HL-60/S4 treated with phorbol 12-myristate 13-acetate at 8.2 ng/mL for 4 days and 3 days (cell line): ENCODE results near the gene SYNPO2.
"Not testable (repeated sequence)": the region's sequence is repeated elsewhere in the genome, so short reads cannot be mapped to it uniquely, and the experiment has no call there.

ENCODE experiments used
- in situ Hi-C: fragments of 300-500 bp; cut with MboI; formaldehyde crosslinking; loops from 2 replicates; pipeline ENCODE4 v1.15.0; 2022; ENCODE audit warnings: low sequenced_read_pairs

The SYNPO2 gene

DNA sequence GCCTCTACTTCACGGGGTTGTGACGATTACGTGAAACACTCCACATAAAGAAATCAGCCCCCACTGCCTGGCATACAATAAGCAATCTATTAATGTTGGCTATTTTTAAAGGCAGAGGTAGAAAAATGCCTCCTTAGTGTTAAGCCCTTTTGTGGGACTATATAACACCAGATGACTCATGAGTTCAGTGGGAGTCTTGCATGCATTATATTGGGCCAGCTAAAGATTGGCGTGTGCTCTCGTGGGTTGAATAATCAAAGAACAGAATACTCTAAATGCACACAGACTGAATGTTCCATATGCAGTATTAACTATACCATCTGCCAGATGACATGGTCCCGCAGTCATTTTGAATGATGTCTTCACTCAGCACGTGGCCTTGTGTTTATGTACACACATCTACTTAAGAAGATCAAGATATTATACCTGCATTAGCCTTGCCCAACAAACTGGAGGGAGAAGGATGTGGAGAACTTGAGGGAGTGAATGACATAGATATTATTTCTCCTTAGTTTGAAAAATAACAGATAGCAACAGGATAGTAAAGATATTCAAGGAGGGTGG, 162.0 kb downstream of the SYNPO2 start:
- in situ Hi-C loops = no loop called here

DNA sequence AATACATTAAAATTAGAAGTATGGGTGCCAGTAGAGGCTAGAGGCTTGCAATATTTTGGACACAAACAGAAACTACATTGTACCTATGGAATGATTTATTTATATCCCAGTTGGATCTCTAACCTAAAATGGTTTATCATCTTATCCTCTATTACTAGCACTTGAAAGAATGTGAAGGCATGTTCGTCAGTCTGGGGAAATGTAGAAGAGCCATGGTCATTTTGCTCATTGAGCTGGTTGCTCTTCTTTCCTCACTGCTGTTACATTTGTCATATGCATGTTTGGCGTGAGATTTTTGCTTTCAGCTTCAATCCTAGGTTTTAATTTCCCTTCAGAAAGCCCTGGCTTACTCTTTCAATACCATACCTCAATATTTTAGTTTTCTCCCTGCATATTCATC, 164.6 kb downstream of the SYNPO2 start:
- in situ Hi-C loops = no loop called here

DNA sequence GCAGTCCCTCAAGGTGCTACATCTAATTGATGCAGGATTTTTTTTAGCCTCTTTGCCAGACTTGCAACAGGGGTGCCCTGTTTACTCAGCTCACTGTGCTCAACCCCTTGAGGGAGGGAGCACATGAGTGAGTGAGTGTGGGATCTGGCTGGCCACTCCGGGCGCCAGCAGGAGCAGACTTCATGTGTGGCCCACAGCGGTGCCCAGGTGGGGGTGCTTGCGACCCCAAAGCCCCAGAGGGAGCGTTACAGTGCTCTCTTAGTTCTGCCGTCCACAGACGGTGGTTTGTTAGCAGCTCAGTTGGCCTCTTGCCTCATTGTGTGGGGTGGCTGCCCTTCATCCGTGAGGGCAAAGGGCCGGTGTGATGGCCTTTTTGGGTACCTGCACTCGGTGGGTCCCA, 165.3 kb downstream of the SYNPO2 start:
- in situ Hi-C loops = no loop called here

DNA sequence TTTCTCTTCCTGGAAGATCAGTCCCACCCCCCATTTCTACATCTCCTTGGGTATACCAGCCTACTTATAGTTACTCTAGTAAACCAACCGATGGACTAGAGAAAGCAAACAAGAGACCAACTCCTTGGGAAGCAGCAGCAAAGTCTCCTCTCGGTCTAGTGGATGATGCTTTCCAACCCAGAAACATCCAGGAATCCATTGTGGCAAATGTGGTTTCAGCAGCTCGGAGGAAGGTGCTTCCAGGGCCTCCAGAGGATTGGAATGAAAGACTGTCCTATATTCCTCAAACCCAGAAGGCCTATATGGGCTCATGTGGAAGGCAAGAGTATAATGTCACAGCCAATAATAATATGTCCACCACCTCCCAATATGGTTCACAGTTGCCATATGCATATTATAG, 168.8 kb downstream of the SYNPO2 start:
- in situ Hi-C loops = no loop called here

DNA sequence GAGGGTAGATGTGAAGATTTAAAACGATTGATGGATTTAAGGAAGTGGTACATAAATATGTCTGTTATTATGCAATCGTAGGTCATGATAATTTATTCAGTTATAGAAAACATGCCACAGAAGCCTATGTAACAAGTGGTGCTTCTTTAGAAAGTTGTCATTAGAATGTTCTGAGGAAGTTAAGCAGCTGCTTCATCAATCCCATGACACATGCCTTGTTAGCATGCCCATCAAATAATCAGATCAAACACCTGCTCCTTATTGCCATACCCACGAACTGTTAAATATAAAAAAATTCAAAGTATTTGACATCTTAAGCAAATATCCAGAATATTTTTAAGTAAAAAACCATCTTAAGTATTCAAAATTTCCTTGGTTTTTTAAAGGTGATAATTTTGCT, 170.6 kb downstream of the SYNPO2 start:
- in situ Hi-C loops = no loop called here

DNA sequence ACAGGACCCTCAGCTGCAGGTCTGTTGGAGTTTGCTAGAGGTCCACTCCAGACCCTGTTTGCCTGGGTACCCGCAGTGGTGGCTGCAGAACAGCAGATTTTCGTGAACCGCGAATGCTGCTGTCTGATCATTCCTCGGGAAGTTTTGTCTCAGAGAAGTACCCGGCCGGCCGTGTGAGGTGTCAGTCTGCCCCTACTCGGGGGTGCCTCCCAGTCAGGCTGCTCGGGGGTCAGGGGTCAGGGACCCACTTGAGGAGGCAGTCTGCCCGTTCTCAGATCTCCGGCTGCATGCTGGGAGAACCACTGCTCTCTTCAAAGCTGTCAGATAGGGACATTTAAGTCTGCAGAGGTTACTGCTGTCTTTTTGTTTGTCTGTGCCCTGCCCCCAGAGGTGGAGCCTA, 178.5 kb downstream of the SYNPO2 start:
- in situ Hi-C loops = not testable (repeated sequence)

DNA sequence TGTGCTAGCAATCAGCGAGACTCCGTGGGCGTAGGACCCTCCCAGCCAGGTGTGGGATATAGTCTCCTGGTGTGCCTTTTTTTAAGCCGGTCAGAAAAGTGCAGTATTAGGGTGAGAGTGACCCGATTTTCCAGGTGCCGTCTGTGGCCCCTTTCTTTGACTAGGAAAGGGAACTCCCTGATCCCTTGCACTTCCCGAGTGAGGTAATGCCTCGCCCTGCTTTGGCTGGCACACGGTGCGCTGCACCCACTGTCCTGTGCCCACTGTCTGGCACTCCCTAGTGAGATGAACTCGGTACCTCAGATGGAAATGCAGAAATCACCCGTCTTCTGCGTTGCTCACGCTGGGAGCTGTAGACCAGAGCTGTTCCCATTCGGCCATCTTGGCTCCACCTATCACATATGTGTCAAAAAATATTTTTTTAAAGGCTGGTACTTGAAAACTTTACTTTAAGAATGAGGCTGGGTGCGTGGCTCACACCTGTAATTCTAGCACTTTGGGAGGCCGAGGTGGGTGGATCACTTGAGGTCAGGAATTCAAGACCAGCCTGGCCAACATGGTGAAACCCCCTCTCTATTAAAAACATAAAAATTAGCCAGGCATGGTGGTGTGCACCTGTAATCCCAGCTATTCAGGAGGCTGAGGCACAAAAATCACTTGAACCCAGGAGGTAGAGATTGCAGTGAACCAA, 179.2 kb downstream of the SYNPO2 start:
- in situ Hi-C loops = not testable (repeated sequence)

DNA sequence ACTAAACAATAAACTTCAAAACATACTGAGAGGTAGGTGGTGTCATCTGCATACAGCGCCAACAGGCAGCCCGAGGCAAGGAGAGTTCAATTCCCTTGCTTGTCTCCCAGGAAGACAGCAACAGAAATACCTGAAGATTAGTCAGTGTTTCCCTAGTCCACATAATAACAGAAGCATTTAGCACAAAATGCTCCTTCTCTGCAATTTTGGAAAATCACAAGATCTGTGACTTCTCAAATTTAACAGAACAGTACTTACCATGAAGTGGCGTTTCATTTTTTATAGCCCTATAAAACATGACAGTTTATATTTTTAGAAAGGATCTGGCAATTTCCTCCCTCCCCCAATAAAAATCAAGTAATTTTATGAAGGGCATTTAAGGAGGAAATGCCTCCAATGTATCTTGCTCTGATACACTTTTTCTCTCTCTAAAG, 179.9 kb downstream of the SYNPO2 start:
- in situ Hi-C loops = no loop called here

DNA sequence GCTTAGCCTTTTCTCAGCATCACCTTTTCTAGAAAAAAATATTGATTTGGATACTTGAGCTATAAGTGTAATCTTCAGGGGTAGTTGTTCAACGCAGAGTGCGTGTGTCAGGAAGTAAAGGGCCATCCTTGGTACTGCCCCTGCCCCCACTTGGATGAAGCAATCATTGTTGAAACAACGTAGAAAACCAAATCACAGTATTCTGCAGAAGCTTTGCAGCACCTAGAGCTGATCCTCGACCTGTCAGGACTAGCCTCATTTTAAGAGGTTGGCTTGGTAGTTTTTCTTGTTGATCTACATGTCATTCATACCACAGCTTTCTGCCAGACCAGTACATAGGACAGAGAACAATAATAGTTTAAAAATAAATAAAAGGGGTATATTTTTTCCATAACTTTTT, 181.6 kb downstream of the SYNPO2 start:
- in situ Hi-C loops = no loop called here

DNA sequence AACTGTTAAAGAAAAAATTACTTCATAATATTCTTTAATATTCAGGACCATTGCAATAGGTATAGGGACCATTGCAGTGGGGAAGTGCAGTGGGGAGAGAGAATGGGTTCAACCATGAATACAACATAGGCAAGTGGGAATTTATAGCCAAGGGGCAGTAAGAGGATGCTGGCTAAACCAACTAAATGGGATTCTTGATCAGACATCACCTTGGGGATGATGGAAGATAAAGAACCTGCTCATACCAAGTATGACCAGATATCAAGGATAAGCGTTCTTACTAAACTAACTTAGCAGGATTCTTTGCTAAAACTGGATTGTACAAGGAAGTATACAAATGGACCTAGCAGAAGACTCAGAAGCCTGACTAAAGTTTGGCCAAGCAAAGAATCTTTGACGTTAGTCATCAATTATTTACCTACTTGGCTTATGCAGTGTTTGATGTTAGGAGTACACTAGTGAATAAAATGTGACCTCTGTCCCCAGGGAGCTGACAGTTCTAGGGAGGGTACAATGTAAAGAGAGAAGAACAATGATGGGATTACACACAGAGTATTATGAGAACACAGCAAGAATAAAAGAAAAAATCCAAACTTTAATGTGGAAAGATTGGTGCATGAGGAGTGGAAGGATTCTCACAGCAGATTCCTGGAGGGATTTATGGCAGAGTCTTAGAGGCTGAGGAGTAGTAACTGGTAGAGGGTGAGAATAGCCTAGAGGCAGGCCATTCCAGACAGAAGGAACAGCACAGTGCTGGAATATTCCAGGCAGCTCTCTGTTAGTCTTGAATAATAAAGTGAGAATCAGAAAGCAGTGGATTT, 192.3 kb downstream of the SYNPO2 start:
- in situ Hi-C loops = no loop called here

DNA sequence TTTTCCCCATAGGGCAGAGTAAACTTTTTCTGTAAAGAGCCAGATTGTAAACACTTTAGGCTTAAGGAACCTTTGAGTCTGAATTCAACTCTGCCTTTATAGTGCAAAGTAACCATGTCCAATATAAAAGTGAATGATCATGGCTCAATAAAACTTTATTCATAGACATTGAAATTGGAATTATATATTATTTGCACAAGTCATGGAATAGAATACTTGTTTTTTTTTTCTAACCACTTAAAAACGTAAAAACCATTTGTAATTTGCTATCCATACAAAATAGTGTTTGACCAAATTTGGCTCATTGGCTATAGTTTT, 192.8 kb downstream of the SYNPO2 start:
- in situ Hi-C loops = no loop called here

DNA sequence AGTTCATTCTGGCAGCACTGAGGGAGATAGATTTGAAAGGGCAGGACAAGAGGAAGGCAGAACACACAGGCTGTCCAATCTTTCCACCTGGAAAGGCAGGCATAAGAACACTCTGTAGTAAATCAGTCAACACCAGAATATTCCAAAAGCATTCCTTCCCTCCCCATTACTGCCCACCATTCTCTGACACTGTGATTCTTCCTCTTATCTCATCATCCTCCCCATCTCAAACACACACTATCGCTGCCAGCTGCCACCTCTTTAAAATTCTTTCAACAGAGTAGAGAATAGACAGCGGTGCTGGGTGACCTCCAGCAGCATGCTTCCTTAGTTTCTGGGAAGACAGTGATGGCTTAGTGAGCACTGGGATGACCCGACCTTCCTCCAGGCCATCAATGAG, 193.3 kb downstream of the SYNPO2 start:
- in situ Hi-C loops = no loop called here

DNA sequence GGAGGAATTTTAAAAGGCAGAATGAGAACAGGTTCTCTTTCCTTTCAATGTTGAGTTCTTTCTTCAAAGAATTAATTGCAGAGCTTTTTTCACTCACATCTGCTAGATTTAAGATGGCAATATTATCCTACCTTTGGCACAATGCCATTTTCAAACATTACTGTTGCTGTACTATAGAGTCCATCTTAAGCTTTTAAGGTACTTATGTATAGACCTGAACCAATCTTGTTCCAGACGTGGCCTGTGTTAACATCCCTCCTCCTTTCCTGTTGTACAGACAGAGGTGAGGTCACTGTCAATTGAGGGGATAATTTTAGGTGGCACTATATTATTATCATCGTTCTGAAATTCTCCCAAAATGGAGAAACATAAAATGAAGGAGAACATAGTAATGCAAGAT, 194.0 kb downstream of the SYNPO2 start:
- in situ Hi-C loops = no loop called here

DNA sequence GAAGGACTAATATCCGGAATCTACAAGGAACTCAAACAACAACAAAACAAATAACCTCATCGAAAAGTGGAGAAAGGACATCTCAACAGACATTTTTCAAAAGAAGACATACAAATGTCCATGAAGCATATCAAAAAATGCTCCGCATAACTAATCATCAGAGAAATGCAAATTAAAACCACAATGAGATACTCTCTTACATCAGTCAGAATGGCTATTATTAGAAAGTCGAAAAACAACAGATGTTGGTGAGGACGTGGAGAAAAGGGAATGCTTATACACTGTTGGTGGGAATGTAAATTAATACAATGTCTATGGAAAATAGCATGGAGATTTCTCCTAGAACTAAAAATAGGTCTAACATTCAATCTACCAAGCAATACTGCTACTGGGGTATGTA, 195.9 kb downstream of the SYNPO2 start:
- in situ Hi-C loops = no loop called here

DNA sequence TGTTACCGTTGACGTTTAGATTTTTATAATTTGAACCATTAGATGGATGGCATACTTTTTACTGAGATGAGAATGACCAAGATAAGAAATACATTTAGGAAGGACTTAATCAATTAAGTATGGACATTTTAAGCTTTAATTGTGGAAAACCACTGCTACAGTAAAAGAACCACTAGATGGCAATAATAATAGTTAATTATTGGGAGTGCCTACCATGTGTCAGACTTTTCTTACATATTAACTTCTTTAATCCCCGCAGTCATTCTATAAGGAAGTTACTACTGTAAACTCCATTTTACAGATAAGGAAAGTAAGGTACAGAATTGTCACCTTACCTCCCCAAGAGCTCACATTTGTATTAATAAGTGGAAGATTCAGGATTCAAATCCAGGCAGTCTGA, 198.5 kb downstream of the SYNPO2 start:
- in situ Hi-C loops = no loop called here

DNA sequence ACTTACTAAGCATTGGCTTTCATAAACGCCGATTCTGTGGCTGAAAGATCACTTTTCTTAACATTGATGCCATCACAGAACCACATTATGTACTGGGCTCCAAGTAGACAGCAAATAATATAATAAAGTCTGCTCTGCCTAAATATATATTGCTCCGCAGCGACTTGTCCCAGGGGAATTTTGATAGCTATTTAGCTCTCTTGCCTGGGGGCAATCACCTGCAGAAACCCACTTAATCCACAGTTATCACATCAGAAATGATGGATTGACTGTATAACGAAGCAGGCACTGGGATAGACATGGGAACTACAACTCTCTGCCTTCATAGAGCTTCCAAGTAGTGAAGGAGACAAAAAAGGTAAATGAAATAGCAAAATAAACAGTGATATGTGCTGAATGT, 199.0 kb downstream of the SYNPO2 start:
- in situ Hi-C loops = no loop called here

DNA sequence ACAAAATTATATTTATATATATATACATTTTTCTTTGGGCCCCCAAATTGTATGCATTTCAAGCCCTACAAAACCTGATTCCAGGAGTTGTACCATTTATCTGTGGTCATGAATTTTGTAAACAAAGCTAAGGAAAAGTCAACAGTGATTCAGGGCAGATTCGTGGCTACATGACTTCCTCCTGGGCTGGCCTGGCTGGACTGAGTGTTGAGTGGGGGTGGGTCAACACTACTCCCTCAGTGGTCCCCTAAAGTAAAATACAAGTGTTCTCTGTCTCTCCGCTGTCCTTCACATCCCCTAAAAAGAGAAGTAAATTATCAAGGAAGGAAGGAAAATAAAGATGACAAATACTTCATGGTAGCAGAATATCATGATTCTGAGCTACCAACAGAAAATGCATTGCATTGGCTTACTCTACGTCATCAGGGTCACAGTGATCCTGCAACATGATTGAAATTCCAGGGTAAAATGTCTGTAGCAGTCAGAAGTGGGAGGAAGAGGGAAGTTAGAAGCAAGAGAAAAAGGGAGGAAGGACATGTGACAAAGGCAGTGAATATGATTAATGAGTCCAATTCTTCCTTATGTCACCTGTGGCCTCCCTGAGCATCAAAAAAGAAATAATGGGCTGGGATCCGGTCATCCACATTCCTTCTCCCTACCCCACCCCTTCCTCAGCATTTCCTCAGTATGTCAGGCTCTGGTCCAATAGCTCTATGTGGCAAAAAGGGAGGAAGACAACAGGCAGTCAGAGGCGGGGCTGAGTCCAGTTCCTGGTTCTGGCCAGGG, 204.6 kb downstream of the SYNPO2 start:
- in situ Hi-C loops = no loop called here

DNA sequence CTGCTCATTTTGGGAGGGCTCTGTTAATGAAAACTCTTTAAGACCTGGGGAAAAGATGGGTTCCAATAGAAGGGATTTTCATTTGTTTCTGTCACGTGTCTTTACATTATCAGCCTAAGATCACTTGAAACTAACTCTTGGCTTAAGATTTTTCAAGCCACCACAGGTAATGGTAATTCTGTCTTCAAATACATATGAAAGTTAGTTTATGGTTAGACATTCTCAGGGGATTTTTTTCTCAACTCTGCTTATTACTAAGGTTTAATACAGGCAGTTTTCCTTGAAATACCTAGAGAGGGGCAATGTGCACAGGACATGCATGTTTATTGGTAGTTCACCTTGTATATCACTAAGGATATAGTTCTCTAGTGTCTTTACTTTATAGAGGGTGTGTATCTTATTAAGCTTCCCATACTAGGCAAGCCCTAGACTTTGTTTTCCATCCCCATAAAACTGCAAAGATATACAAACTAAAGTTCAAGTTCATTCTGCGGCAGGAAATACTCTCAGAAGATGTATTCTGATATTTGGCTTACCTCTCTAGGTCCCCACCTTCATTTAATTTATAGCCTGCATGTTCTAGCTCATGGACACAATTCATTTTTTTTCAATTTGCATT, 208.7 kb downstream of the SYNPO2 start:
- in situ Hi-C loops = no loop called here

DNA sequence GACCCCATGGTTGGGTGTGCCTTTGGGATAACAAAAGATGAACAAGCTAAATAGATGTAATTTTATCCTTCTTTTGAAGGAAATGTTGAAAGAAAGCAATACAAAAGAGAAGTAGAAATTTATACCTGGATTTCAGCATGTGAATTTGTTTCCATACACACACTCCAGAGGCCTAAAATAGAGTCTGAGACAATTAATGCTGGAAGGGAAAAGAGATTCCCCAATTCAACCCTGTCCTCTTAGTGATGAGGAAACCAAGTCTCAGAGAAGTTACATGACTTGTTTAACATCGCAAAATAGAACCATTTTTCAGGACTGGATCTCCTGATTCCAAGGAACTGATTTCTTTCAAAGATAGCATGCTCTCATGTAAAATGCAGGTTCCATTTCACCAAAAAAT, 209.7 kb downstream of the SYNPO2 start:
- in situ Hi-C loops = no loop called here

DNA sequence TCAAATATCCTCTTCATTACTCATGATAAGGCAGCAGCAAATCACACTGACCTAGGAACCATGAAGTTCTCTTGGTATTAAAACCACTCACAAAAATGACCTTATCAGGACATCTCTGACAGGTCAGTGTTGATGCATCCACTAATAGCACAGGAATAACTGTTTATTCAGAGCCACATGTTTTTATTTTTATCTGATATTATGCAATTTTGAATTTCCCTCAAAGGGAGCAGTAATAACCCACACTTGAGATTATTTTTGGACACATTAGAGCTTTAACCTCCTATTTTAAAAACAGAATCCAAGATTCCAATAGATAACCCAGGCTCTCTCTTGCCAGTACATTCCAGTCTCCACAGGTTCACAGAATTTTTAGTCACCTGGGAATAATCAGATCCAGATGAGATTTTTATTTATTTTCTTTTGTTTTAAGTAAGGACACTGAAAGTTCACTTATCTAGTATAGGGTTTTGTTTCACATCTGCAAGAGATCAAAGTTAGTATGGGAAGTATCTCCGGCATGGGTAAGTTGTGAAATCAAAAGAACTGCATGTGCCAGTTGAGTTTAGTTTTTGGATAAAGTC, 210.7 kb downstream of the SYNPO2 start:
- in situ Hi-C loops = no loop called here

DNA sequence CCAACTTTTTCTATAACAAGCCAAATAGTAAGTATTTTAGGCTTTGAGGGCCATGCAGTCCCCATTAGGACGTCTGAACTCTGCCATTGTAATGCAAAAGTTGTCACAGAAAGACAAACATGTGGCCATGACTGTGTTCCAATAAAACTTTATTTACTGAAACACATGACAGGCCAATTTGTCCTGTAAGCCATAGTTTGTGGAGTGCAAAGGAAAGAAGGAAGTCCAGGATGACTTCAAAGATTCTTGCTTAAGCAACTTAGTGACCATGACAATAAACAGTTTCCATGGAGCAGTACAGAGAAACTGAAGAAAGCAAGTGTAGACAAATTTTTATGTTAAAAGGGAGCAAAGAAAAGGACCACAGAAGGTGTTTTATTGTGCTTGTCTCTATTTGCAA, 212.0 kb downstream of the SYNPO2 start:
- in situ Hi-C loops = no loop called here
